CD4-positive, alpha-beta T cell (primary cell): ENCODE data around the gene PTPRE. TPM values are rescaled to one million over a fixed set of nuclear protein-coding genes. Genes with fewer than 3 reads are reported as not detected.

Source experiments
- ATAC-seq: fragments of 200-7000 bp; cut with Tn5 transposase; one replicate; pipeline ENCODE4 v1.10.0; 2022; ENCODE audit warnings: mild to moderate bottlenecking; ENCODE audit not compliant: poor library complexity
- CTCF ChIA-PET: fragments of 350-600 bp; sonication (Branson Sonifier 250); formaldehyde crosslinking; loops from one replicate; lab custom pipeline; 2021; ENCODE audit warnings: antibody characterized with exemption, inconsistent platforms; lab: Charles Lee
- POLR2A ChIA-PET: fragments of 350-600 bp; sonication (Branson Sonifier 250); formaldehyde crosslinking; loops from one replicate; lab custom pipeline; 2021; ENCODE audit warnings: antibody characterized with exemption, inconsistent platforms; lab: Charles Lee
- DNase-seq, 14 experiments: peaks; one replicate each; pipeline ENCODE4 v3.0.0-alpha.2; 2013 to 2020; ENCODE audit warnings: mixed read lengths in 2 of 14
- H3K27ac ChIP-seq, 2 donors: one replicate each; pipeline versions ENCODE4 v1.5.1 to v1.7.0; 2013; ENCODE audit warnings: low read length in 2 of 2, low read depth in 1 of 2, mild to moderate bottlenecking in 1 of 2
- H3K27me3 ChIP-seq, 2 experiments: 1 replicate in 1 of 2; 2 replicates in 1 of 2; pipeline versions ENCODE4 v1.6.1 to v1.7.0; 2013; ENCODE audit warnings: low read length in 2 of 2, control low read depth in 1 of 2, mild to moderate bottlenecking in 1 of 2, moderate library complexity in 1 of 2; ENCODE audit not compliant: insufficient read depth in 2 of 2, control insufficient read depth in 1 of 2
- H3K36me3 ChIP-seq: one replicate; pipeline ENCODE4 v1.6.1; 2013; ENCODE audit warnings: low read length, control low read depth; ENCODE audit not compliant: insufficient read depth
- H3K4me1 ChIP-seq: one replicate; pipeline ENCODE4 v1.6.1; 2013; ENCODE audit warnings: low read length, control low read depth; ENCODE audit not compliant: insufficient read depth
- H3K4me3 ChIP-seq: one replicate; pipeline ENCODE4 v1.5.1; 2013; ENCODE audit warnings: mild to moderate bottlenecking, low read length, moderate library complexity
- H3K9me3 ChIP-seq, 2 experiments: 1 replicate in 1 of 2; 2 replicates in 1 of 2; pipeline versions ENCODE4 v1.6.1 to v1.7.0; 2013; ENCODE audit warnings: low read length in 2 of 2, mild to moderate bottlenecking in 2 of 2, control low read depth in 1 of 2, moderate library complexity in 1 of 2; ENCODE audit not compliant: control insufficient read depth in 1 of 2, insufficient read depth in 1 of 2
- H3K27ac Mint-ChIP-seq: one replicate; pipeline ENCODE4 v1.8.0; 2020; ENCODE audit warnings: mixed read lengths
- H3K27me3 Mint-ChIP-seq: one replicate; pipeline ENCODE4 v1.8.0; 2021; ENCODE audit warnings: mixed read lengths
- H3K36me3 Mint-ChIP-seq: one replicate; pipeline ENCODE4 v1.8.0; 2021; ENCODE audit warnings: low read depth, mixed read lengths
- H3K4me1 Mint-ChIP-seq: one replicate; pipeline ENCODE4 v1.8.0; 2021; ENCODE audit warnings: low read depth, mixed read lengths
- H3K4me3 Mint-ChIP-seq: one replicate; pipeline ENCODE4 v1.8.0; 2020; ENCODE audit warnings: mild to moderate bottlenecking, mixed read lengths
- H3K9me3 Mint-ChIP-seq: one replicate; pipeline ENCODE4 v1.8.0; 2020; ENCODE audit warnings: mixed read lengths
- CTCF ChIP-seq: fragments of 200-600 bp; IDR thresholded peaks from one replicate; pipeline ENCODE4 v1.8.0; 2022; ENCODE audit warnings: antibody characterized with exemption, mild to moderate bottlenecking
- intact Hi-C, 2 experiments: fragments of 100-400 bp; cut with DNase I in 1 of 2; cut with micrococcal nuclease in 1 of 2; formaldehyde crosslinking; loops; one replicate each; pipeline versions ENCODE4 v1.15.1 to v1.9.0; 2023 to 2025; cut with DNase I, micrococcal nuclease
- total RNA-seq, 174 experiments: library from RNA in 2 of 174; stranded (reverse) in 2 of 174; gene quantifications; one replicate each; pipeline ENCODE4 v1.2.3 and lab custom pipeline; 2021 to 2026

Gene PTPRE
- total RNA-seq, 2 experiments from 2014 or later, result 47.6 to 55.1 TPM

- peak overlapping the region; percentile 84 for H3K27ac Mint-ChIP-seq
- H3K9me3 ChIP-seq, result no peaks in the 10 kb centered on the region
- intact Hi-C loops, result loop anchor here in 1 of 2 experiments (2.0 kb wide), 1 partner anchor 15 kb away; no protein-coding TSS in a partner anchor
Observed at GRCh38 chr10:128061306-128062300, 154.7 kb downstream of the PTPRE start.

GRCh38 chr10:128062331-128062880, 155.5 kb downstream of the PTPRE start:
- Histone ChIP-seq H3K4me1 (peaks cover 68% of the 10 kb centered on the region), H3K27ac (peak overlapping the region; percentile 56 to 90), H3K36me3 (peaks cover 54% of the 10 kb centered on the region), H3K4me3 (peak overlapping the region; percentile 47), H3K9me3 (no peaks in the 10 kb centered on the region), H3K27me3 (no peaks in the 10 kb centered on the region)
- peaks cover 70% of the 10 kb centered on the region for H3K4me1 Mint-ChIP-seq
- H3K4me3 Mint-ChIP-seq, result peak overlapping the region; percentile 85
- ChIA-PET POLR2A (interaction anchor here (1.5 to 4.5 kb wide), 3 partner anchors 14 to 51 kb away, joined by 6 to 112 read pairs (median 10); no protein-coding TSS in a partner anchor), CTCF (interaction anchor here (1.7 to 3.4 kb wide), 3 partner anchors 10 to 27 kb away, joined by 9 to 24 read pairs (median 13); no protein-coding TSS in a partner anchor)
- DNase-seq (peak in 3 of 14 experiments; percentile 35 to 61 (median 46)), ATAC-seq (no peak)
- intact Hi-C loops, result loop anchor here in 1 of 2 experiments (2.0 kb wide), 1 partner anchor 16 kb away; no protein-coding TSS in a partner anchor
- H3K27ac Mint-ChIP-seq, result peak overlapping the region; percentile 84
- TF ChIP-seq CTCF, result no peak
- no peaks in the 10 kb centered on the region for H3K9me3 Mint-ChIP-seq
- H3K27me3 Mint-ChIP-seq, result no peaks in the 10 kb centered on the region
- peaks cover 77% of the 10 kb centered on the region for H3K36me3 Mint-ChIP-seq

More at GRCh38 chr10:128061306-128062300, 154.7 kb downstream of the PTPRE start:
- TF ChIP-seq CTCF, result no peak
- Mint-ChIP-seq H3K36me3 (peaks cover 77% of the 10 kb centered on the region), H3K27me3 (no peaks in the 10 kb centered on the region), H3K9me3 (no peaks in the 10 kb centered on the region), H3K4me3 (peak overlapping the region; percentile 50), H3K4me1 (peaks cover 63% of the 10 kb centered on the region)
- ChIA-PET POLR2A (interaction anchor here (1.5 to 4.5 kb wide), 2 partner anchors 14 to 16 kb away, joined by 6 to 112 read pairs; no protein-coding TSS in a partner anchor), CTCF (interaction anchor here (1.7 to 3.4 kb wide), 3 partner anchors 9 to 26 kb away, joined by 9 to 24 read pairs (median 13); no protein-coding TSS in a partner anchor)
- DNase-seq (no peak), ATAC-seq (no peak)
- H3K27me3 ChIP-seq, result no peaks in the 10 kb centered on the region
- no peak overlapping the region for H3K4me3 ChIP-seq
- peaks cover 53% of the 10 kb centered on the region for H3K36me3 ChIP-seq
- peaks cover 63% of the 10 kb centered on the region for H3K4me1 ChIP-seq
- peak overlapping the region in 1 of 2 donors; percentile 90 for H3K27ac ChIP-seq
